Measurements from ENCODE around the gene ELP1.
A peak's percentile ranks its signal among the peaks of the same experiment; 100 is the strongest.
"Not testable (repeated sequence)": the region's sequence is repeated elsewhere in the genome, so short reads cannot be mapped to it uniquely, and the experiment has no call there.

ELP1 gene

GRCh38 chr9:108855888-108856287 lies 78.0 kb downstream of the ELP1 start, which contains the start of gene ACTL7B:
Gene ACTL7B (minus strand): TSS chr9:108855986. CDS start chr9:108855930, 56 bp downstream.
- no peak for DNase-seq

- no peak for DNase-seq
Measured at GRCh38 chr9:108855529-108855886, 78.4 kb downstream of the ELP1 start.

GRCh38 chr9:108854641-108855528 lies 79.0 kb downstream of the ELP1 start:
- peak in 2 of 56 donors; percentile 3 to 10 for DNase-seq

- DNase-seq = no peak
Measured at GRCh38 chr9:108854094-108854493, 79.8 kb downstream of the ELP1 start.

GRCh38 chr9:108852079-108852478 lies 81.8 kb downstream of the ELP1 start:
- no peak for DNase-seq

- no peak for DNase-seq
Measured at GRCh38 chr9:108851138-108851537, 82.8 kb downstream of the ELP1 start.

GRCh38 chr9:108850293-108850897 lies 83.5 kb downstream of the ELP1 start:
- DNase-seq = no peak

GRCh38 chr9:108848296-108848695 lies 85.6 kb downstream of the ELP1 start:
- not testable (repeated sequence) for DNase-seq

GRCh38 chr9:108845947-108846346 lies 88.0 kb downstream of the ELP1 start:
- no peak for DNase-seq

GRCh38 chr9:108845507-108845906 lies 88.4 kb downstream of the ELP1 start:
- DNase-seq = no peak

- no peak for DNase-seq
Measured at GRCh38 chr9:108844856-108845255, 89.1 kb downstream of the ELP1 start.

- no peak for DNase-seq
Measured at GRCh38 chr9:108844391-108844790, 89.5 kb downstream of the ELP1 start.

- DNase-seq = no peak
Measured at GRCh38 chr9:108842610-108843295, 91.2 kb downstream of the ELP1 start.

GRCh38 chr9:108839561-108839960 lies 94.4 kb downstream of the ELP1 start:
- DNase-seq = not testable (repeated sequence)

GRCh38 chr9:108838017-108838416 lies 95.9 kb downstream of the ELP1 start:
- no peak for DNase-seq

- no peak for DNase-seq
Measured at GRCh38 chr9:108837530-108837929, 96.4 kb downstream of the ELP1 start.

GRCh38 chr9:108836781-108837180 lies 97.1 kb downstream of the ELP1 start:
- no peak for DNase-seq

GRCh38 chr9:108836319-108836718 lies 97.6 kb downstream of the ELP1 start:
- DNase-seq = no peak

- no peak for DNase-seq
Measured at GRCh38 chr9:108835831-108836230, 98.1 kb downstream of the ELP1 start.

GRCh38 chr9:108834959-108835665 lies 98.8 kb downstream of the ELP1 start:
- no peak for DNase-seq

- no peak for DNase-seq
Measured at GRCh38 chr9:108832179-108832500, 101.8 kb downstream of the ELP1 start.
